Natural killer cell (primary cell): ENCODE data around the gene BATF. TPM values are rescaled to one million over a fixed set of nuclear protein-coding genes. Genes with fewer than 3 reads are reported as not detected.

Source experiments
- ATAC-seq, 3 donors: fragments of 150-1000 bp in 2 of 3; fragments of 200-7000 bp in 1 of 3; cut with Tn5 transposase; 1 replicate in 1 of 3; 2 replicates in 2 of 3; pipeline ENCODE4 v1.10.0; 2021; ENCODE audit warnings: mild to moderate bottlenecking in 2 of 3, moderate library complexity in 2 of 3
- DNase-seq, 2 donors: peaks; one replicate each; pipeline versions ENCODE4 v3.0.0 to v3.0.0-alpha.2; 2013 to 2021; ENCODE audit warnings: mixed read lengths in 1 of 2
- H3K27ac ChIP-seq: one replicate; pipeline ENCODE4 v1.5.1; 2013; ENCODE audit warnings: mild to moderate bottlenecking, low read length
- H3K27me3 ChIP-seq: one replicate; pipeline ENCODE4 v1.6.1; 2013; ENCODE audit warnings: low read length; ENCODE audit not compliant: control insufficient read depth, insufficient read depth
- H3K36me3 ChIP-seq: one replicate; pipeline ENCODE4 v1.6.1; 2013; ENCODE audit warnings: low read length; ENCODE audit not compliant: control insufficient read depth, insufficient read depth
- H3K4me1 ChIP-seq: one replicate; pipeline ENCODE4 v1.6.1; 2013; ENCODE audit warnings: low read length; ENCODE audit not compliant: control insufficient read depth, insufficient read depth
- H3K4me3 ChIP-seq: one replicate; pipeline ENCODE4 v1.5.1; 2013; ENCODE audit warnings: low read length
- H3K9me3 ChIP-seq: one replicate; pipeline ENCODE4 v1.6.1; 2013; ENCODE audit warnings: low read length; ENCODE audit not compliant: control insufficient read depth, insufficient read depth
- H3K27ac Mint-ChIP-seq, 2 donors: one replicate each; pipeline ENCODE4 v1.8.0; 2022; ENCODE audit warnings: mild to moderate bottlenecking in 2 of 2, mixed read lengths in 2 of 2, moderate library complexity in 1 of 2
- H3K27me3 Mint-ChIP-seq, 2 donors: one replicate each; pipeline ENCODE4 v1.8.0; 2022; ENCODE audit warnings: low read depth in 2 of 2, mixed read lengths in 2 of 2
- H3K36me3 Mint-ChIP-seq: one replicate; pipeline ENCODE4 v1.8.0; 2022; ENCODE audit warnings: mixed read lengths
- H3K4me1 Mint-ChIP-seq, 2 donors: one replicate each; pipeline ENCODE4 v1.8.0; 2022; ENCODE audit warnings: mixed read lengths in 2 of 2
- H3K4me3 Mint-ChIP-seq: one replicate; pipeline ENCODE4 v1.8.0; 2022; ENCODE audit warnings: mild to moderate bottlenecking, moderate library complexity, mixed read lengths
- H3K9me3 Mint-ChIP-seq, 2 donors: one replicate each; pipeline ENCODE4 v1.8.0; 2022; ENCODE audit warnings: mixed read lengths in 2 of 2
- CTCF ChIP-seq: fragments of 200-600 bp; IDR thresholded peaks from one replicate; pipeline ENCODE4 v1.8.0; 2022; ENCODE audit warnings: antibody characterized with exemption
- WGBS: methylation state at CpG from one replicate; pipeline ENCODE4 v1.1.7; 2013; ENCODE audit warnings: missing lambda C conversion rate; ENCODE audit not compliant: insufficient coverage; 5-methylcytosine and 5-hydroxymethylcytosine counted together
- intact Hi-C: fragments of 100-400 bp; cut with micrococcal nuclease; formaldehyde crosslinking; loops from one replicate; pipeline ENCODE4 v1.14.2; 2022
- total RNA-seq, 4 donors: library from RNA; stranded (reverse); fragments of 120-200 nt in 1 of 4; gene quantifications; one replicate each; pipeline versions ENCODE4 v1.2.3 to v1.2.4, GENCODE V29; 2013 to 2022

BATF gene
- total RNA-seq, 3 donors from 2014 or later (not counting 1 experiment from before 2014, with no cell fraction given): 12.6 to 32.5 (median 21.4) TPM

DNA sequence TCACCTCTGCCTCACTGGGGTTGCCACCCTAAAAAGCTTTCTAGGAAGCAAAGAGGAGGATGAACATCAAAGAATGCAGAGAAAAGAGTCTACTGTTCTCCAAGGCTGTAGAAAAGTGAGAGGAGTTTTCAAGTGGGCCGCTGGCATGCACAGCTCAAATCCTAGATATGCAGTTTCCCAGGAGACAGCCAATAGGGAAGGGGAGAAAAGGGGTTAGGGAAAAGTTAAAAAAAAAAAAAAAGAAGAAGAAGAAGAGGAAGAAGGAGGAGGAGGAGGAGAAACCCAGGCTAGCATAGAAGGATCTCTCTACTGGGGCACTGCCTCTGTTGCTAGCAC is 682 bp downstream of the BATF start:
- Histone ChIP-seq H3K27me3 (no peaks in the 10 kb centered on the region), H3K27ac (peak overlapping the region; percentile 86), H3K36me3 (peaks cover 20% of the 10 kb centered on the region), H3K4me3 (peak overlapping the region; percentile 71), H3K4me1 (peaks cover 44% of the 10 kb centered on the region), H3K9me3 (no peaks in the 10 kb centered on the region)
- peak overlapping the region; percentile 100 for H3K4me3 Mint-ChIP-seq
- no peaks in the 10 kb centered on the region for H3K9me3 Mint-ChIP-seq
- 28% methylated on average over 1 of the region's 1 CpG for WGBS
- no peak for DNase-seq
- H3K27me3 Mint-ChIP-seq: no peaks in the 10 kb centered on the region
- H3K36me3 Mint-ChIP-seq: peaks cover 7% of the 10 kb centered on the region
- intact Hi-C loops: loop anchor here (2.0 to 5.0 kb wide), 2 partner anchors 20 to 34 kb away; no protein-coding TSS in a partner anchor
- TF ChIP-seq CTCF: no peak
- peak overlapping the region; percentile 98 to 99 for H3K27ac Mint-ChIP-seq
- ATAC-seq: no peak
- H3K4me1 Mint-ChIP-seq: peaks cover 66 to 69% of the 10 kb centered on the region in 2 donors

DNA sequence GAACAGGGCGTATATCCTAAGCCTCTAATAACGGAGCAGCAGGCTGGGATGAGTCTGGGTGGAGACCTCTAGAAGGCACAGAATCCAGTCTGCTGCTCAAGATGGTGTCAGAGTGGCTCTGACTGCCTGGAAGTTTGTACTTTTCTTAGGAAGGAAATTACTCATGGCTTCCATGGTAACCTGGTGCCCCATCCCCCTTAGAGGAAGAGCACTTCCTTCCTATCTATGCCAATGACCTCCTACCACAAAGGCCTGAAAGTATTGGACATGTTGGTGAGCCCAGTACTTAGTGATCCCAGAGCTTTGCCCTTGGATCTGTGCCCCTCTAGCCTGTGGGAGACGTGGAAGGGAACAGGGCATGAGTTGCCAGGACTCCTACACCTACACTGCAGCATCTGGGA is 1.5 kb downstream of the BATF start:
- no peak for TF ChIP-seq CTCF
- peaks cover 25% of the 10 kb centered on the region for H3K36me3 ChIP-seq
- H3K4me3 ChIP-seq: peak overlapping the region; percentile 71
- H3K27ac Mint-ChIP-seq: peak overlapping the region; percentile 98 to 99
- peak overlapping the region; percentile 45 for H3K27ac ChIP-seq
- 68% methylated on average over 3 of the region's 3 CpGs for WGBS
- H3K27me3 Mint-ChIP-seq: no peaks in the 10 kb centered on the region
- no peaks in the 10 kb centered on the region for H3K9me3 Mint-ChIP-seq
- H3K4me1 ChIP-seq: peaks cover 44% of the 10 kb centered on the region
- peaks cover 74 to 77% of the 10 kb centered on the region in 2 donors for H3K4me1 Mint-ChIP-seq
- DNase-seq: peak in 1 of 2 donors; percentile 36
- H3K4me3 Mint-ChIP-seq: peak overlapping the region; percentile 100
- peaks cover 15% of the 10 kb centered on the region for H3K36me3 Mint-ChIP-seq
- H3K9me3 ChIP-seq: no peaks in the 10 kb centered on the region
- no peaks in the 10 kb centered on the region for H3K27me3 ChIP-seq
- ATAC-seq: no peak
- intact Hi-C loops: loop anchor here (2.0 to 5.0 kb wide), 2 partner anchors 19 to 34 kb away; no protein-coding TSS in a partner anchor

GRCh38 chr14:75525969-75526368 is 3.7 kb downstream of the BATF start:
- H3K9me3 ChIP-seq: no peaks in the 10 kb centered on the region
- WGBS: 95% methylated on average over 1 of the region's 1 CpG
- intact Hi-C loops: no loop called here
- H3K27ac Mint-ChIP-seq: peak overlapping the region; percentile 62 to 67
- H3K27me3 ChIP-seq: no peaks in the 10 kb centered on the region
- H3K36me3 Mint-ChIP-seq: peaks cover 18% of the 10 kb centered on the region
- no peaks in the 10 kb centered on the region for H3K9me3 Mint-ChIP-seq
- H3K4me3 ChIP-seq: no peak overlapping the region
- peaks cover 32% of the 10 kb centered on the region for H3K36me3 ChIP-seq
- DNase-seq (no peak), ATAC-seq (no peak)
- H3K27me3 Mint-ChIP-seq: no peaks in the 10 kb centered on the region
- TF ChIP-seq CTCF: no peak
- H3K27ac ChIP-seq: no peak overlapping the region
- peaks cover 44% of the 10 kb centered on the region for H3K4me1 ChIP-seq
- H3K4me3 Mint-ChIP-seq: peak overlapping the region; percentile 100
- H3K4me1 Mint-ChIP-seq: peaks cover 76% of the 10 kb centered on the region in 2 donors
